Body of pancreas (tissue), 4 donors: ENCODE data around the gene STK11IP. TPM values are rescaled to one million over a fixed set of nuclear protein-coding genes. Genes with fewer than 3 reads are reported as not detected.

Experiments used
- ATAC-seq: fragments of 150-250 bp; one replicate; pipeline ENCODE4 v1.9.1; 2016
- DNase-seq, 4 donors: peaks; one replicate each; pipeline ENCODE4 v3.0.0-alpha.2; 2019
- H3K27ac ChIP-seq, 4 donors: fragments of 200-600 bp; sonication (generic); 1 replicate in 3 of 4; 2 replicates in 1 of 4; pipeline versions ENCODE4 v1.5.1 to v1.6.1; 2016 to 2019; ENCODE audit warnings: mild to moderate bottlenecking in 1 of 4, mixed read lengths in 1 of 4, moderate library complexity in 1 of 4
- H3K27me3 ChIP-seq, 2 donors: fragments of 200-600 bp; sonication (generic); one replicate each; pipeline ENCODE4 v1.6.0; 2016; ENCODE audit warnings: mild to moderate bottlenecking in 1 of 2
- H3K36me3 ChIP-seq, 2 donors: fragments of 200-600 bp; sonication (generic); replicated peaks in 1 of 2; 2 replicates each; pipeline ENCODE4 v1.5.1; 2016; ENCODE audit warnings: low read depth in 2 of 2; ENCODE audit not compliant: insufficient read depth in 1 of 2
- H3K4me1 ChIP-seq: fragments of 200-600 bp; sonication (generic); one replicate; pipeline ENCODE4 v1.6.0; 2016
- H3K4me3 ChIP-seq, 2 donors: fragments of 200-600 bp; sonication (generic); 1 replicate in 1 of 2; 2 replicates in 1 of 2; pipeline ENCODE4 v1.5.1; 2016 to 2019
- H3K9me3 ChIP-seq, 3 donors: fragments of 200-600 bp; sonication (generic); 1 replicate in 2 of 3; 2 replicates in 1 of 3; pipeline ENCODE4 v1.5.1; 2016
- CTCF ChIP-seq, 7 experiments: fragments of 450-650 bp in 4 of 7; fragments of 200-600 bp in 3 of 7; sonication (generic) in 3 of 7; IDR thresholded peaks; one replicate each; pipeline ENCODE4 v1.5.1; 2016 to 2019; ENCODE audit warnings: antibody characterized with exemption in 7 of 7
- POLR2A ChIP-seq, 3 donors: fragments of 450-650 bp; IDR thresholded peaks; one replicate each; pipeline ENCODE4 v1.6.1; 2016; ENCODE audit warnings: antibody characterized with exemption in 3 of 3, mild to moderate bottlenecking in 2 of 3
- WGBS, 2 donors: methylation state at CpG; one replicate each; pipeline ENCODE4 v1.1.5; 2017; 5-methylcytosine and 5-hydroxymethylcytosine counted together
- intact Hi-C: fragments of 100-400 bp; cut with DNase I; formaldehyde crosslinking; loops from one replicate; pipeline ENCODE4 v1.15.1; 2023
- total RNA-seq, 2 donors: library from RNA; depleted of rRNA; stranded (reverse); fragments of >200 nt; gene quantifications; one replicate each; pipeline ENCODE4 v1.1.0, GENCODE V29; 2016

The STK11IP gene
- total RNA-seq, 2 donors from 2014 or later = 9.6 to 18.1 TPM

- Histone ChIP-seq H3K27me3 (no peaks in the 10 kb centered on the region), H3K9me3 (no peaks in the 10 kb centered on the region), H3K36me3 (no peaks in the 10 kb centered on the region), H3K27ac (no peak overlapping the region), H3K4me1 (peaks cover 8% of the 10 kb centered on the region), H3K4me3 (no peak overlapping the region)
- intact Hi-C loops = no loop called here
- no peak for ATAC-seq
- WGBS, 2 donors = 61 to 75% methylated on average over 2 of the region's 2 CpGs
- no peak for DNase-seq
- no peak for TF ChIP-seq POLR2A (IDR thresholded peaks at IDR 0.05)
- TF ChIP-seq CTCF (IDR thresholded peaks at IDR 0.05) = no peak
These were observed 16.3 kb upstream of the STK11IP start for GRCh38 chr2:219581346-219581745.

- TF ChIP-seq POLR2A (IDR thresholded peaks at IDR 0.05) (no peak), CTCF (IDR thresholded peaks at IDR 0.05) (no peak)
- intact Hi-C loops = no loop called here
- H3K4me3 ChIP-seq = no peak overlapping the region
- H3K9me3 ChIP-seq = no peaks in the 10 kb centered on the region
- H3K27me3 ChIP-seq = no peaks in the 10 kb centered on the region
- peaks cover 1% of the 10 kb centered on the region for H3K4me1 ChIP-seq
- 66 to 68% methylated on average over 4 of the region's 4 CpGs for WGBS, 2 donors
- H3K27ac ChIP-seq = no peak overlapping the region
- no peaks in the 10 kb centered on the region for H3K36me3 ChIP-seq
- ATAC-seq (no peak), DNase-seq (no peak)
These were observed 6.6 kb upstream of the STK11IP start for GRCh38 chr2:219591091-219591490.

GRCh38 chr2:219592736-219593135, 4.9 kb upstream of the STK11IP start:
- Histone ChIP-seq H3K4me3 (no peak overlapping the region), H3K9me3 (no peaks in the 10 kb centered on the region), H3K4me1 (peaks cover 11% of the 10 kb centered on the region), H3K27ac (no peak overlapping the region), H3K36me3 (no peaks in the 10 kb centered on the region), H3K27me3 (no peaks in the 10 kb centered on the region)
- no peak for TF ChIP-seq POLR2A (IDR thresholded peaks at IDR 0.05)
- ATAC-seq (no peak), DNase-seq (no peak)
- intact Hi-C loops = no loop called here
- 81 to 82% methylated on average over 6 of the region's 6 CpGs for whole genome bisulfite sequencing, 2 donors

GRCh38 chr2:219593154-219593553, 4.5 kb upstream of the STK11IP start:
- no peaks in the 10 kb centered on the region for H3K36me3 ChIP-seq
- H3K4me1 ChIP-seq = peaks cover 12% of the 10 kb centered on the region
- TF ChIP-seq CTCF (IDR thresholded peaks at IDR 0.05) (no peak), POLR2A (IDR thresholded peaks at IDR 0.05) (no peak)
- H3K27ac ChIP-seq = no peak overlapping the region
- H3K27me3 ChIP-seq = no peaks in the 10 kb centered on the region
- DNase-seq (no peak), ATAC-seq (no peak)
- no peaks in the 10 kb centered on the region for H3K9me3 ChIP-seq
- H3K4me3 ChIP-seq = no peak overlapping the region
- intact Hi-C loops = no loop called here
- WGBS, 2 donors = 49 to 82% methylated on average over 2 of the region's 2 CpGs

DNA sequence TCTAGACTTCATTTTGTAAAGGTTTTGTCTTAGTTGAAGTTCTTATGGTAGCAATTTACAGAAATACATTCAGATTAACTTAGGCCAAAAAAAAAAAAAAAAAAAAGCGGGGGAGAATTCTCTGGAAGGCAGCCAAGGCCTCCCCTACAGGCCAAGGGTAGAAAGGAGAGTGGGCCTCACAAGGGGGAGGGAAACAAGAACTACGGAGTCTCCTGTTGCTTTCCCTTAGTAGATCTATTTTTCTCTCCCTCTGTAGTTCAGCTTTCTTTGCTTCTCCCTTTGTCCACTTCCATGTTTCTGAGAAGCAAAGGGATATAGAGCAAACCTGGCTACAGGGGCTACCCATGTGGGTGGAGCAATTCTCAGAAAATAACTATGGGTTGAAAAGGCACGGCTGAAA, 2.4 kb upstream of the STK11IP start:
- DNase-seq (no peak), ATAC-seq (no peak)
- 41 to 45% methylated on average over 3 of the region's 3 CpGs for WGBS, 2 donors
- intact Hi-C loops = no loop called here
- Histone ChIP-seq H3K4me1 (peaks cover 19% of the 10 kb centered on the region), H3K4me3 (no peak overlapping the region), H3K27me3 (no peaks in the 10 kb centered on the region), H3K9me3 (no peaks in the 10 kb centered on the region), H3K36me3 (no peaks in the 10 kb centered on the region), H3K27ac (peak overlapping the region in 1 of 4 donors; percentile 9)
- no peak for TF ChIP-seq CTCF (IDR thresholded peaks at IDR 0.05)
- no peak for TF ChIP-seq POLR2A (IDR thresholded peaks at IDR 0.05)
